HEK293 (cell line): ENCODE data around the gene MEX3C.

Experiments
- BCL11A ChIP-seq: fragments of 450-650 bp; formaldehyde crosslinking; IDR thresholded peaks from 2 replicates; pipeline ENCODE4 v1.5.1; 2016; ENCODE audit warnings: low read depth, missing biosample characterization, missing genetic modification characterization
- CTCF ChIP-seq: fragments of 450-650 bp; formaldehyde crosslinking; IDR thresholded peaks from 2 replicates; pipeline ENCODE4 v1.5.1; 2016; ENCODE audit warnings: missing biosample characterization, missing genetic modification characterization
- KLF16 ChIP-seq: fragments of 450-650 bp; formaldehyde crosslinking; IDR thresholded peaks from 2 replicates; pipeline ENCODE4 v1.5.1; 2017; ENCODE audit warnings: missing biosample characterization, missing genetic modification characterization
- MYNN ChIP-seq: fragments of 450-650 bp; formaldehyde crosslinking; IDR thresholded peaks from 2 replicates; pipeline ENCODE4 v1.5.1; 2016; ENCODE audit warnings: missing biosample characterization, missing genetic modification characterization, borderline replicate concordance
- SCRT2 ChIP-seq: fragments of 450-650 bp; formaldehyde crosslinking; IDR thresholded peaks from 2 replicates; pipeline ENCODE4 v1.5.1; 2016; ENCODE audit warnings: missing biosample characterization, missing genetic modification characterization
- YY1 ChIP-seq: fragments of 450-650 bp; formaldehyde crosslinking; IDR thresholded peaks from 2 replicates; pipeline ENCODE4 v1.5.1; 2018; ENCODE audit warnings: missing biosample characterization, missing genetic modification characterization
- ZBTB8A ChIP-seq: fragments of 450-650 bp; formaldehyde crosslinking; IDR thresholded peaks from 2 replicates; pipeline ENCODE4 v1.5.1; 2016; ENCODE audit warnings: missing biosample characterization, missing genetic modification characterization
- ZNF302 ChIP-seq: fragments of 450-650 bp; formaldehyde crosslinking; IDR thresholded peaks from 2 replicates; pipeline ENCODE4 v1.5.1; 2016; ENCODE audit warnings: missing biosample characterization, missing genetic modification characterization, low read depth
- ZNF558 ChIP-seq: fragments of 450-650 bp; formaldehyde crosslinking; IDR thresholded peaks from 2 replicates; pipeline ENCODE4 v1.5.1; 2016; ENCODE audit warnings: missing biosample characterization, missing genetic modification characterization
- ZNF571 ChIP-seq: fragments of 450-650 bp; formaldehyde crosslinking; IDR thresholded peaks from 2 replicates; pipeline ENCODE4 v1.5.0; 2017; ENCODE audit warnings: missing biosample characterization, missing genetic modification characterization
- ZNF600 ChIP-seq: fragments of 450-650 bp; formaldehyde crosslinking; IDR thresholded peaks from 2 replicates; pipeline ENCODE4 v1.5.1; 2016; ENCODE audit warnings: missing biosample characterization, missing genetic modification characterization
- ZNF701 ChIP-seq: fragments of 450-650 bp; formaldehyde crosslinking; IDR thresholded peaks from 2 replicates; pipeline ENCODE4 v1.5.1; 2016; ENCODE audit warnings: missing biosample characterization, missing genetic modification characterization
- TF ChIP-seq, protein P1 (sequence below): fragments of 450-650 bp; formaldehyde crosslinking; IDR thresholded peaks from 2 replicates; pipeline ENCODE4 v1.5.1; 2016; ENCODE audit warnings: missing biosample characterization, missing genetic modification characterization

DNA sequence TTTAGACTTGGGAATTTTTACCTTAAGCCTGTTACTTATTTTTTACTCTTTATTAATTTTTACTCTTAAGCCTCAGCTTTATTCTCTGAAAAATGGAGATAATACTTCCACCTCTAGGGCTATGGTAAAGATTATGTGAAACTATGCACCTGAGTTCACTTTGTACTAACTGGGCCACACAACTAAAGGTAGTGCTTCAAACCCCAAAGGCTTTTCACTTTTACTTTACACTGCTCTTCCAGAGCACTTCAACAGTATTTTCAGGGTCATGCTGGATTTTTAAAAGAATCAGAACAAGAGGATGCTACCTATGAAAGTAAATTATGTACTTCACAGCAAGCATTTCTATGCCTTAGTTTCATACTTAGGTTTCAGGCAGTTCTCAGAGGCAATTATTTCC is 27.8 kb downstream of the MEX3C start:
- TF ChIP-seq KLF16 (tag by site-specific recombination) (no peak), CTCF (tag by site-specific recombination) (no peak), YY1 (tag by site-specific recombination) (no peak), ZNF558 (tag by site-specific recombination) (no peak), ZNF600 (tag by site-specific recombination) (no peak), ZBTB8A (tag by site-specific recombination) (no peak), ZNF571 (no peak), ZNF302 (tag by site-specific recombination) (no peak), MYNN (tag by site-specific recombination) (no peak), BCL11A (tag by site-specific recombination) (no peak), SCRT2 (no peak), ZNF701 (tag by site-specific recombination) (no peak)
- TF ChIP-seq, protein P1, sequence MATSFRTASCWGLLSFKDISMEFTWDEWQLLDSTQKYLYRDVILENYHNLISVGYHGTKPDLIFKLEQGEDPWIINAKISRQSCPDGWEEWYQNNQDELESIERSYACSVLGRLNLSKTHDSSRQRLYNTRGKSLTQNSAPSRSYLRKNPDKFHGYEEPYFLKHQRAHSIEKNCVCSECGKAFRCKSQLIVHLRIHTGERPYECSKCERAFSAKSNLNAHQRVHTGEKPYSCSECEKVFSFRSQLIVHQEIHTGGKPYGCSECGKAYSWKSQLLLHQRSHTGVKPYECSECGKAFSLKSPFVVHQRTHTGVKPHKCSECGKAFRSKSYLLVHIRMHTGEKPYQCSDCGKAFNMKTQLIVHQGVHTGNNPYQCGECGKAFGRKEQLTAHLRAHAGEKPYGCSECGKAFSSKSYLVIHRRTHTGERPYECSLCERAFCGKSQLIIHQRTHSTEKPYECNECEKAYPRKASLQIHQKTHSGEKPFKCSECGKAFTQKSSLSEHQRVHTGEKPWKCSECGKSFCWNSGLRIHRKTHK (tag by site-specific recombination) = no peak
